ENCODE measurements around the gene UPK3A.
"Not testable (repeated sequence)": the region's sequence is repeated elsewhere in the genome, so short reads cannot be mapped to it uniquely, and the experiment has no call there.

The UPK3A gene

DNA sequence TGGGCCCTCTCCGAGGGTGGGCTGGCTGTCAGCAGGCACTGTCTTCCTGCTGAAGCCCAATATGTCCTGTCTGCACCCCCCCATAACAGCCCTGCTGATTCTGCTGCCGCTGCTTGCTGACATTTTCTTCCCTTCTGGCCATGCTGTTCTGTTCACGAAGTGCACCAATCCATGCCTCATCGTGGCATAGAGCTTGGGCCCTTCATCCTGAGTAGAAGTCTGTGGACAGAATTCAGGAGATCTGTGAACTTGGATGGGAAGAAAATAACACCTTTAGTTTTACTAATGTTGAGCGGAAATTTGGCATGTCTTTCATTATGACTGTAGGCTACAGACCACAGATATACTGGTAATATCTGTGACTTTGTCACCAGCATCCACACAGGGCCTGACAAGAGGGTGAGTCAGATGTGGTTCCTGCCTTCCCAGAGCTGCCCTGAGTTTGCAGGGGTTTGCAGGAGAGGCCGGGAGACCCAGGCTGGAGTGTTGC is 29.9 kb upstream of the UPK3A start:
- in situ Hi-C loops (cut with HindIII; ENCODE audit: low sequenced_read_pairs): no loop called here

DNA sequence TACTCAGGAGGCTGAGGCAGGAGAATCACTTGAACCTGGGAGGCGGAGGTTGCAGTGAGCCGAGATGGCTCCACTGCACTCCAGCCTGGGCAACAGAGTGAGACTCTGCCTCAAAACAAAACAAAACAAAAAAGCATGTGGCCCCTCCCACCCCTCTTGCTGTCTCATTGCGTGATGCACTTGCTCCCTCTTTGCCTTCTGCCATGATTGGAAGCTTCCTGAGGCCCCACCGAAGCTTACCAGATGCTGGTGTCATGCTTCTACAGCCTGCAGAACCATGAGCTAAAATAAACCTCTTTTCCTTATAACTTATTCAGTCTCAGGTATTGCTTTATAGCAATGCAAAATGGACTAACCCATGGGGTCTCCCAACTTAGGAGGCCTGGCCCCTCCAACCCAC is 26.8 kb upstream of the UPK3A start:
- in situ Hi-C loops (cut with HindIII; ENCODE audit: low sequenced_read_pairs): not testable (repeated sequence)

DNA sequence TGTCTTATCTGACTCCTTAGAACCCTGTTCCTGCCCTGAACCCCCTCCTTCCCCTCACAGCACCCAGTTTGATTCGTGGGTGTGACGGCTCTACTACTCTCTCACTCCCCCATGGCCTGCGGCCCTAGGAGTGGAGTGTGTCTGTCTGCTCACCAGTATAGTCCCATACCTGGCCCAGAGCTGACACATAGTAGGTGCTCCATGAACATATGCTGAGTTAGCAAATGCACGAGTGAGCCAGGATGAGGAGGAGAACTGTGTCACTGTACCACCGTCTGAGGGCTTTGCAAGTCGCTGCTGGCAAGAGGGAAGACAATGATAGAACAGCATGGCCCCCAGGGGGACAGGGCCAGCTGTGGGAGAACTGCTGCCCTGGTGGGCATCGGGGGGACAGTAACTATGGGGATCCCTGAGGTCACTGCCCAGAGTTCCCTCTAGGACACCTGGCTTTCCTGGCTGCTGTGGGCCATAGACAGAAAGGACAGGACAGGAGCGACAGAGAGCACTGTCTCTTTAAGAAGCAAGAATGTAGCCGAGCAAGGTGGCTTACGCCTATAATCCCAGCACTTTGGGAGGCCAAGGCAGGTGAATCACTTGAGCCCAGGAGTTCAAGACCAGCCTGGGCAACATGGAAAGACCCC is 24.9 kb upstream of the UPK3A start:
- in situ Hi-C loops (cut with HindIII; ENCODE audit: low sequenced_read_pairs): no loop called here

- in situ Hi-C loops (cut with HindIII; ENCODE audit: low sequenced_read_pairs): not testable (repeated sequence)
These were observed 24.4 kb upstream of the UPK3A start for GRCh38 chr22:45260395-45260759.

GRCh38 chr22:45261407-45262088 is 23.2 kb upstream of the UPK3A start:
- in situ Hi-C loops (cut with HindIII; ENCODE audit: low sequenced_read_pairs): no loop called here

- in situ Hi-C loops (cut with HindIII; ENCODE audit: low sequenced_read_pairs): no loop called here
These were observed 22.4 kb upstream of the UPK3A start for GRCh38 chr22:45262195-45262930.

DNA sequence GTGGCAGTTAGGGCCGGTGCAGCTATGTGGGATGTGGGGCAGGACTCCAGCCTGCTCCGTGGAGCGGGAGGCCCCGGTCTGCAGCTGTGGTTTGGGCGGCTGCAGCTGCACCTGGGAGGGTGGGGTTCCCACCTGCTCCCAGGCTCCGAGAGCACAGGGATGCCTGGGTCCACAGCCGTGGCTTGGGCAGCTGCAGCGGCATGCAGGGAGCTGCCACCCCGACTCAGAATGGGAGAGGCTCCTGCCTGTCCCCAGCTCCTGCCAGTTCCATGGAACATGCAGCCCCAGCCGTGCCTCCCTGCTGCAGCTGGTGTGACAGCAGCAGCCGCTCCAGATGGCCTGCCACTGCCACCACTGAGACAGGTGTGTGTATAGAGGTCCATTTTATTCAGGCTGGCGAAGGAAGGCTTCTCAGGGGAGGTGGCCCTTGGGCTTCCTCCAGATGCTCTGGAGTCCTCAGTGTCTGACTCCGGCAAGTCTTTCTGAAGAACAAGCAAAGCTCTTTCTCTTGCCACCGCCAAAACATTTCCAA is 21.8 kb upstream of the UPK3A start:
- in situ Hi-C loops (cut with HindIII; ENCODE audit: low sequenced_read_pairs): no loop called here

GRCh38 chr22:45263463-45264269 is 21.1 kb upstream of the UPK3A start:
- in situ Hi-C loops (cut with HindIII; ENCODE audit: low sequenced_read_pairs): no loop called here

- in situ Hi-C loops (cut with HindIII; ENCODE audit: low sequenced_read_pairs): no loop called here
These were observed 19.2 kb upstream of the UPK3A start for GRCh38 chr22:45265535-45265934.

DNA sequence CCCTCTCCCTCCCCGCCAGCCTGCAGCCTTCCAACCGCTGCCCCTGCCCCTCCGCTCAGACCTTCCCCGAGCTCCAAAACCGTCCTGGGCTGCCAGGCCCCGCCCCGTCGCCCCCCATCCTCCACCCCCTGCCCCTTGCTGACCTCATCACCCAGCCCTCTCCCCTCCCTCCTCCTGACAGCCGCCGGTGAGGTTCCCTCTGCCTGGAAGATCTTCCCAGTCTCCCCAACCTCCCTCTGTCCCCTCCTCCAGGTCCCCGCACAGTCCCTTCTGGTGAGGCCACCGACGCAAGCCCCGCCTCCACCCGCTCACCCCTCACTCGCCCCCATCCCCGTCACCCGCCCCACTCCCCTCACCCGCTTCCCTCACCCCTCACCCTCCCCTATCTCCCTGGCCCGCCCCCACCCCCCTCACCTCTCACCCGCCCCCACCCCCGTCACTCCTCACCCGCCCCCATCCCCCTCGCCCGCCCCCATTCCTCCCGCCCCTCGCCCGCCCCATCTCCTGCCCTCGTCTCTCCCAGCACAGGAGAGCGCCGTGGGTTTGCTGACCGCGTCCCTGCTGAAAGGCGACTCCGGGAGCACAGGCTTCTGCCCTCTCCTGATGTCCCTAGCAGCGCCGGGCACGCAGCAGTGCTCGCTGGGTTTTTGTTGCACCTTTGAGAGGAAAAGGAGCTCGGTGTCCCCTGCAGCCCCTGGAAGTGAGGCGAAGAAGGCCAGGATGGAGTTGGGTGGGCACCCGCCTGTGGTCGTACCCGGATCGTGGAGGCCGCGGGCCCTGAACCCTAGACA is 16.4 kb upstream of the UPK3A start:
- in situ Hi-C loops (cut with HindIII; ENCODE audit: low sequenced_read_pairs): no loop called here

- in situ Hi-C loops (cut with HindIII; ENCODE audit: low sequenced_read_pairs): no loop called here
These were observed 15.5 kb upstream of the UPK3A start for GRCh38 chr22:45268958-45269844.

DNA sequence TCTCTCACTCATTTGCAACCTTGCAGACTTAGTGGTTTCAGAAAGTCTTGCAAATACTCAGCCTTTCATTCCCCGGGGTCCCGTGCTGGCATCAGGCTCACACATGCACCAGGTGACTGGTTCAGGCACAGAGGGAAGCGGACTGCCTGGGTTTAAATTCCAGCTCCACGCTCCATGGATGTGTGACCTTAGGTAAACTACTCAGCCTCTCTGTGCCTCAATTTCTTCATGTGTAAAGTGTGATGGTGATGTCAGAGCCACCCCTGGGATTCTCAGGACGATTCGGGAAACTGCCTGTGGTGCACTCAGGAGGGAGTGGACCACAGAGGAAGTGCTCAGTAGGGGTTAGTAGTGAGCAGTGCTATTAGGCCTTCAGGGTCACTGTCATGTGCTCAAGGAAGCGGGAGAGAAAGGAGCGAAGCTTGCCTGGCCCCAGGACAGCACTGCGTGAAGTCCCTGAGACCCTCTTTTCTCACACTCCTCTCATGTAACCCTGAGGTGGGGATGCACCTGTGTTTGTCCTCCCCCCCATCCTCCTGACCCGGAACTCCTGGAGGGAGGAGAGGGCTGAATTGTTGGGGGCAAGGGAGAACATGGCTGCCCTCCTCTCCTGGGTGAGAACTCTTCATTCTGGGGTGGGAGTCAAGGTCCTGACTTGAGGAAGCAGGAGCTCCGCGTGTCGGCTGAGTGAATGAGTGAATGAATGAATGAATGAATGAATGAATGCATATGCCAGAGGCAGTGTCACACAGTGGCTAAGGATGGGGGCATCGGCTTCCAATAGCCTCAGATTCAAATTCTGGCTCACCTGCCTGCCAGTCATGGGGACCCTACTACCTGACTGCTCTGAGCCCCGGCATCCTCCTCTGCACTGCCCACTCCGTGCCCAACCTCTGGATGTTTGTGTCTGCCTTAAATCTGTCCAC is 14.4 kb upstream of the UPK3A start:
- in situ Hi-C loops (cut with HindIII; ENCODE audit: low sequenced_read_pairs): loop anchor here (10.0 kb wide), 2 partner anchors 164 to 204 kb away; no protein-coding TSS in a partner anchor

GRCh38 chr22:45271667-45272201 is 13.0 kb upstream of the UPK3A start:
- in situ Hi-C loops (cut with HindIII; ENCODE audit: low sequenced_read_pairs): loop anchor here (10.0 kb wide), 2 partner anchors 163 to 203 kb away; no protein-coding TSS in a partner anchor

DNA sequence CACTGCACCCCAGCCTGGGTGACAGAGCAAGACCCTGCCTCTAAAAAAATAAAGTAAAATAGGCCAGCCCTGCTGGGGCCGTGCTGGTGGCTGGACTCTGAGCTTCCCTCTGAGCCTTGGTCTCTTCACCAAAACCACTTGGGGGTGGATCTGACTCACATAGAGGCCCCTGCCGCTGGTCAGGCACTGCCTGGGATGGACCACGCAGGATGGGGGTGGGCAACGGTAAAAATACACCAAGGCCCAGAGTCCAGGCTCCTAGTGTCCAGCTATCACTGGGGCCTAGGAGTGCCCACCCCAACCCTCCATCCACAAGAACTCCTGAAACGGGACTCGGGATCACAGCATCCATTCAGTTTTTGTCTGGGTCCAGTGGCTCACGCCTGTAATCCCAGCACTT is 12.3 kb upstream of the UPK3A start:
- in situ Hi-C loops (cut with HindIII; ENCODE audit: low sequenced_read_pairs): loop anchor here (10.0 kb wide), 2 partner anchors 162 to 202 kb away; no protein-coding TSS in a partner anchor

GRCh38 chr22:45273452-45274075 is 11.2 kb upstream of the UPK3A start:
- in situ Hi-C loops (cut with HindIII; ENCODE audit: low sequenced_read_pairs): loop anchor here (10.0 kb wide), 2 partner anchors 161 to 201 kb away; no protein-coding TSS in a partner anchor

DNA sequence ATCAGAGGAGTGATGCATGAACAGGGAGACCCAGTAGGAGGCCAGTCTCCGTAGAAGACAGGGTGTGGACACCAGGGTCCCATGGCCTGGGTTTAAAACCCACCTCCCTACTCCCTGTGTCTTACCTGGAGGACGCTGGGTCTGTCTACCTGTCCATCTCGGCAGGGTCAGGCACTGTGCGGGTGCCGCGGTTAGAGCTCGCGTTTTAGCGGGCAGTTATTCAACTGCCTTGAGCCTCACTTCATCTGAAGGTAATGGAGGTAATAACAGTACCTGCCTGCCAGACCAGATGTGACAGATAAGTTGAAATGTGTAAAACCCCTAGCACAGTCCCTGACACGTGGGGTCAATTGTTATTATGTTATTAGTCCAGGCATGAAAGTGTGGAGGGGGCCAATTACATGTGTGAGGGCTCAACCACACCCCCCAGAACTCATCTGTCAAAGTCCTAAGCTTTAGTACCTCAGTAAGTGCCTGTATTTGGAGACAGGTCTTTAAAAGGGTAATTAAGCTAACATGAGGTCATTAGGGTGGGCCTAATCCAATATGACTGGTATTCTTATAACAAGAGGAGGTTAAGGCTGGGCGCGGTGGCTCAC is 8.1 kb upstream of the UPK3A start:
- in situ Hi-C loops (cut with HindIII; ENCODE audit: low sequenced_read_pairs): loop anchor here (10.0 kb wide), 2 partner anchors 158 to 198 kb away; no protein-coding TSS in a partner anchor
